Esophagus (tissue), 2 donors: ENCODE data around the gene PYROXD2. TPM values are rescaled to one million over a fixed set of nuclear protein-coding genes. Genes with fewer than 3 reads are reported as not detected.

Source experiments
- H3K27ac ChIP-seq, 2 donors: one replicate each; pipeline ENCODE4 v1.5.1; 2013; ENCODE audit warnings: low read depth in 2 of 2, mild to moderate bottlenecking in 2 of 2, inconsistent platforms in 1 of 2, low read length in 1 of 2, moderate library complexity in 1 of 2
- H3K27me3 ChIP-seq, 2 donors: one replicate each; pipeline ENCODE4 v1.6.1; 2013; ENCODE audit warnings: low read length in 2 of 2, control low read depth in 1 of 2, mild to moderate bottlenecking in 1 of 2; ENCODE audit not compliant: insufficient read depth in 2 of 2, control insufficient read depth in 1 of 2
- H3K36me3 ChIP-seq, 2 donors: one replicate each; pipeline ENCODE4 v1.6.1; 2013; ENCODE audit warnings: low read length in 1 of 2; ENCODE audit not compliant: control insufficient read depth in 2 of 2, insufficient read depth in 2 of 2
- H3K4me1 ChIP-seq, 2 donors: one replicate each; pipeline ENCODE4 v1.6.1; 2013; ENCODE audit warnings: low read length in 1 of 2; ENCODE audit not compliant: control insufficient read depth in 2 of 2, insufficient read depth in 2 of 2
- H3K4me3 ChIP-seq, 2 donors: one replicate each; pipeline ENCODE4 v1.5.1; 2013; ENCODE audit warnings: low read length in 2 of 2, mild to moderate bottlenecking in 2 of 2, low read depth in 1 of 2, moderate library complexity in 1 of 2
- H3K9me3 ChIP-seq, 2 donors: one replicate each; pipeline ENCODE4 v1.6.1; 2013; ENCODE audit warnings: mild to moderate bottlenecking in 2 of 2, low read depth in 1 of 2, low read length in 1 of 2, moderate library complexity in 1 of 2; ENCODE audit not compliant: control insufficient read depth in 2 of 2, insufficient read depth in 1 of 2
- WGBS, 2 donors: extraction: QIAGEN DNeasy Blood & Tissue Kit; methylation state at CpG; one replicate each; pipeline ENCODE4 v1.1.7; 2013; 5-methylcytosine and 5-hydroxymethylcytosine counted together
- polyA plus RNA-seq, 2 donors: library from polyadenylated mRNA; stranded (reverse); fragments of 200-250 nt; gene quantifications; one replicate each; pipeline ENCODE4 v1.2.3, GENCODE V29; 2013
- donor health status: healthy with polysubstance abuse.
- donor health status: Bipolar disorder and iron deficiency.

The PYROXD2 gene
- polyA plus RNA-seq, 2 donors = 1.2 to 3.9 TPM

- Histone ChIP-seq H3K36me3 (no peaks in the 10 kb centered on the region), H3K9me3 (no peaks in the 10 kb centered on the region), H3K27me3 (no peaks in the 10 kb centered on the region), H3K4me1 (peaks cover 0 to 2% of the 10 kb centered on the region in 2 donors), H3K4me3 (no peak overlapping the region), H3K27ac (no peak overlapping the region)
- WGBS, 2 donors = 93 to 94% methylated on average over 9 of the region's 9 CpGs
Observed at GRCh38 chr10:98397089-98397600, 17.8 kb downstream of the PYROXD2 start.

- Histone ChIP-seq H3K36me3 (no peaks in the 10 kb centered on the region), H3K4me1 (peaks cover 0 to 4% of the 10 kb centered on the region in 2 donors), H3K4me3 (no peak overlapping the region), H3K27me3 (no peaks in the 10 kb centered on the region), H3K27ac (no peak overlapping the region), H3K9me3 (no peaks in the 10 kb centered on the region)
- WGBS, 2 donors = 92% methylated on average over 6 of the region's 6 CpGs
Observed at GRCh38 chr10:98396096-98397063, 18.6 kb downstream of the PYROXD2 start.

DNA sequence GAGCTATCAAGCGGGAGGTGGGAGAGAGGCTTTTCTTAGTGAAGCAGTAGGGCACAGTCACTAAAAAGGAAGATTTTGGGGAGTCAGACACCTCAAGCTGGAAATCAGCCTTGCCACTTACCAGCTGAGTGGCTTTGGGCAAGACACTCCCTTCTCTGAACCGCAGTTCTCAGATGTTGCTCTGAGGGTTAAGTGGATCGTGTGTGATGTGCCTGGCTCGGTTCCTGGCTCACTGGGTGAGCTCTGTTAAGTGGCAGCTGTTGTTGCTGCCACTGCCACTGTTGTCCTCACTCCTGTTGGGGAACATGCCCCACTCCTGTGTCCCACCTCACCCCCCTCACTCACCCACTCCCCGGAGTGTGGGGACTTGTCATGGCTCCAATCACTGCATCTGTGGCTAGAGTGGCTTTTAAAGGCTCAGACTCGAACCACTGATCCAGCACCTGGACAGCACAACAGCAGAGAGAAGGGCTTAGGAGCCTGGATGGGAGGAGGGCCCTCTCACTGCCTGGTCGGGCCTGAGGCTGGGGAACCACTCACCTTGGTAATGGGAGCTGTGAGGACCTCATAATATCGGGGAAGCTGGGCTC is 20.0 kb downstream of the PYROXD2 start:
- Histone ChIP-seq H3K27me3 (no peaks in the 10 kb centered on the region), H3K4me1 (peaks cover 0 to 4% of the 10 kb centered on the region in 2 donors), H3K27ac (no peak overlapping the region), H3K9me3 (no peaks in the 10 kb centered on the region), H3K36me3 (no peaks in the 10 kb centered on the region), H3K4me3 (no peak overlapping the region)
- WGBS, 2 donors = 68 to 80% methylated on average over 8 of the region's 8 CpGs

DNA sequence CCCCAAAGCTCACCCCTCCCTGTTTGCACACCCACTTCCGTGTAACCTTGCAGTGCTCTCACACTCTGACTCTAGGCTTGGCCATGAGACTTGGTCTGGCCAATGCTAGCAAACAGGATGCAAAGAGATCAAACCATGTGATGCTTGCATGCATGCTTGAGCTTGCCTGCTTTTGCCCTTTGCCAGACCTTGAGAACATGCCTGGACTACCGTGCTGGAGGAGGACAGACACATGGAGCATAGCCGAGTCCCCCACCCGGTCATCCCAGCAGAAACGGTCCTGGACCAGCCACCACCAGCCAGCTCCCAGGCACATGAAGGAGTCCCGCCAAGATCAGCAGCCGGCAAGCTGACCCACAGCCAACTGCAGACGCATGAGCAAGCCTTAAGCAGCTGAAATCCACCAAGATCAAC is 23.4 kb downstream of the PYROXD2 start:
- Histone ChIP-seq H3K4me1 (peaks cover 0 to 4% of the 10 kb centered on the region in 2 donors), H3K36me3 (no peaks in the 10 kb centered on the region), H3K9me3 (no peaks in the 10 kb centered on the region), H3K27me3 (no peaks in the 10 kb centered on the region), H3K4me3 (no peak overlapping the region), H3K27ac (no peak overlapping the region)
- 37 to 52% methylated on average over 8 of the region's 8 CpGs for WGBS, 2 donors

- Histone ChIP-seq H3K36me3 (no peaks in the 10 kb centered on the region), H3K4me3 (no peak overlapping the region), H3K27ac (no peak overlapping the region), H3K4me1 (peaks cover 0 to 4% of the 10 kb centered on the region in 2 donors), H3K27me3 (no peaks in the 10 kb centered on the region), H3K9me3 (no peaks in the 10 kb centered on the region)
- 78 to 81% methylated on average over 7 of the region's 7 CpGs for WGBS, 2 donors
Observed at GRCh38 chr10:98391065-98391464, 23.9 kb downstream of the PYROXD2 start.

DNA sequence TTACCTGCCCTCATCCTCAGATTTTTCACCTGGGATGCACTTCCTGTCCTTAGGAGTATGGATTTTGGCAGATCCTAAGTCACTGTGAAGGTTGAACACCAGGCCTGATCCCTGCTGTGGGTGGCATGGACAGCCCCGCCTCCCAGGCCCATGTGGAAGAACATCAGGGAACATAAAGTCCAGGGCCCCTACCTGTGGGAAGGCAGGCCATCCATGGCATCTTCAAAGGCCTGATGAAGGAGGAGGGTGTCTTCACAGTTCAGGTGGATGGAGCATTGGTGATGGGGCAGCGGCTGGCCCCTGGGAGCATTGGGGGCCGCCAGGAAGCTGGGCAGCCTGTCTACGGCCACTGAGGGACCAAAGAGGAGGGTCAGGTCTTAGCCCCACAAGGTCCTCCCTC is 24.6 kb downstream of the PYROXD2 start:
- H3K27ac ChIP-seq = no peak overlapping the region
- WGBS, 2 donors = 85 to 96% methylated on average over 4 of the region's 4 CpGs
- H3K36me3 ChIP-seq = no peaks in the 10 kb centered on the region
- no peak overlapping the region for H3K4me3 ChIP-seq
- no peaks in the 10 kb centered on the region for H3K9me3 ChIP-seq
- no peaks in the 10 kb centered on the region for H3K27me3 ChIP-seq
- H3K4me1 ChIP-seq = peaks cover 0 to 4% of the 10 kb centered on the region in 2 donors

GRCh38 chr10:98389398-98389797 is 25.6 kb downstream of the PYROXD2 start:
- Histone ChIP-seq H3K27ac (no peak overlapping the region), H3K36me3 (peaks cover 0 to 6% of the 10 kb centered on the region in 2 donors), H3K4me3 (no peak overlapping the region), H3K27me3 (no peaks in the 10 kb centered on the region), H3K9me3 (no peaks in the 10 kb centered on the region), H3K4me1 (peaks cover 0 to 4% of the 10 kb centered on the region in 2 donors)
- WGBS, 2 donors = 85 to 87% methylated on average over 6 of the region's 6 CpGs

DNA sequence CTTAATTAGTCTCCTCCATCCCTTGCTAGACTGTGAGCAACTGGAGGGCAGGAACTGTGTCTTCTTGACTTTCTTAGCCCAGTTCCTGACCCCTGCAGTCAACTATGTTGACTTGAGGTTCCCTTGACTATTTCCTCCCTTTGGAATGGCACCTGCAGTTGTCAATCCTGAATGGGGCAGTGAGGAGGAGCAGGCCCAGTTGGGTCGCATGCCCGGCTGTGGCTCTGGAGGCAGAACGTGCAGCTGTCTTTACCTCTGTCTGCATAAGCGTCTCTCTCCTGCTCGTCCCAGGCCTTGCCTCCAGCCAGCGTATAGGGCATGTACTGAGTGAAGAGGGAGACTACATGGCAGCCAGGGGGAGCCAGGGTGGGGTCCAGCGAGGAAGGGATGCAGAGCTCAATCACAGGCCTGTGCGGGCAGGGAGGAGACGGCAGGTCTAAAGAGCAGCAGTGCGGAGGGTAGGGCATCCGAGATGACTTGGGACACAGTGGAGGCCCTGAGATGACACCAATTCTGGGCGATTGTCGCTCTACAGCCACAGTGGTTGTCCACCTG is 26.8 kb downstream of the PYROXD2 start:
- Histone ChIP-seq H3K9me3 (no peaks in the 10 kb centered on the region), H3K27ac (no peak overlapping the region), H3K4me3 (no peak overlapping the region), H3K27me3 (no peaks in the 10 kb centered on the region), H3K36me3 (peaks cover 0 to 6% of the 10 kb centered on the region in 2 donors), H3K4me1 (peaks cover 0 to 4% of the 10 kb centered on the region in 2 donors)
- WGBS, 2 donors = 93 to 94% methylated on average over 13 of the region's 13 CpGs

- H3K4me3 ChIP-seq = no peak overlapping the region
Observed at GRCh38 chr10:98384531-98385133, 30.4 kb downstream of the PYROXD2 start.

More at GRCh38 chr10:98384531-98385133, 30.4 kb downstream of the PYROXD2 start:
- no peaks in the 10 kb centered on the region for H3K27me3 ChIP-seq
- H3K27ac ChIP-seq = no peak overlapping the region
- H3K36me3 ChIP-seq = peaks cover 0 to 6% of the 10 kb centered on the region in 2 donors
- no peaks in the 10 kb centered on the region for H3K9me3 ChIP-seq
- WGBS, 2 donors = 92 to 96% methylated on average over 9 of the region's 9 CpGs
- no peaks in the 10 kb centered on the region for H3K4me1 ChIP-seq
